Left forelimb (tissue), 1 donor: ENCODE measurements around the gene DPP7.
"Not testable (repeated sequence)": the region's sequence is repeated elsewhere in the genome, so short reads cannot be mapped to it uniquely, and the experiment has no call there.

Source experiments
- DNase-seq: peaks from one replicate; pipeline ENCODE4 v3.0.0-alpha.2; 2018; ENCODE audit warnings: low spot score

Gene DPP7

DNA sequence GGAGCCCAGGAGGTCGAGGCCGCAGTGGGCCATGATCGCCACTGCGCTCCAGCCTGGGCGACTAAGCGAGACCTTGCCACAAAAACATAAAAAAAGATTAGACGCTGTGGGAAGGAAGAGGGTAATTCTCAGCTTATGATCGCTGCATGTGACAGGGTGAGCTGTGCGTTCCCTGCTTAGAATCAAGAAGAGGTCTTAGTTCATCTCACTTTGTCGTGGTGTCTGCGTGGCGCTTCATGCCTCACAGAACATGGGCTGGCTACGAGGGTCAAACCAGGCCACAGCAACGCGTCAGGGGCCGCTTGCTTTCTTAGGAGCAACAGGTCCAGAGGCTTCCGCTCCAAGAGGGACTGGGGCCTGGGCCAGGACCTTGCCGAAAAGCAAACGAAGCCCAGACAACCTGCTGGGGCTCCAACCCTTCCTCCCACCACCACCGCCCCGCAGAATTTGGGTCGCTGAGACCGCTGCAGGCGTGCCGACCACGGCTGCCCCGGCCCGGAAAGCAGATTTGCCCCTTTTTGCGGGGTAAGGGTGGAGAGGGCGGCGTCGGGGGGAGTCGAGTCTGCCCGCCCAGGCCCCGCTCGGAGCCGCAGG is 14.4 kb upstream of the DPP7 start:
- no peak for DNase-seq

DNA sequence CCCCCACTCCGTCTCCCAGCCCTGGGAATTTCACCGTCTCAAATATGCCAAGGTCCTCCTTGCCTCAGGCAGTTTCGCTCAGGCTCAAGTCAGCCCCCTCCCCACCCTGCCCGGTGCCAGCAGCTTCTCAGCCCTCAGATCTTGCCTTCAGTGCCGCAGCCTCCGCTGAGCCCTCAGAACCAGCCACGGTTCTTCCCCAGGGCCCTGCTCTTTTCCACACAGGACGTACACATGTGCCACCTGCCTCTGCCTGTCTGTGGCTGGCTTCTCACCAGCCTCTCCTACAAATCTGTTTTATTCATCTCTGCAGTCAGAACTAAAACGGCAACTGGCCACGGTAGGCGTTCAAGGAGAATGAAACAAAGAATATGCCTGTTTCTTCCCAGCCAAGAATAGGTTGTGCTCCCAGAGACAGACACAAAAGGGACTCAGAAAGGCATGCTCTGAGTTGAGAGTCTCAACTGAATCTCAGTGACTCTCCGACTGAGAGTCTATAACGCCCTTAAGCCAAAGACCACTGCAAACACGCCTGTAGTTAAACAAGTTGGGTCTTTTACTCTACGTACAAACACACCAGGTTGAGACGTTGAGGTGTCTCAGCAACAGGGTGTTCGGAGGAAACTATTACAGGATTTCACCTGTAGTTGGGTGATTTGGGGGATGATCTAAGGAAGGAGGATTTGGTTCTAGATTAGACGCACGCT is 13.8 kb upstream of the DPP7 start:
- DNase-seq, result no peak

DNA sequence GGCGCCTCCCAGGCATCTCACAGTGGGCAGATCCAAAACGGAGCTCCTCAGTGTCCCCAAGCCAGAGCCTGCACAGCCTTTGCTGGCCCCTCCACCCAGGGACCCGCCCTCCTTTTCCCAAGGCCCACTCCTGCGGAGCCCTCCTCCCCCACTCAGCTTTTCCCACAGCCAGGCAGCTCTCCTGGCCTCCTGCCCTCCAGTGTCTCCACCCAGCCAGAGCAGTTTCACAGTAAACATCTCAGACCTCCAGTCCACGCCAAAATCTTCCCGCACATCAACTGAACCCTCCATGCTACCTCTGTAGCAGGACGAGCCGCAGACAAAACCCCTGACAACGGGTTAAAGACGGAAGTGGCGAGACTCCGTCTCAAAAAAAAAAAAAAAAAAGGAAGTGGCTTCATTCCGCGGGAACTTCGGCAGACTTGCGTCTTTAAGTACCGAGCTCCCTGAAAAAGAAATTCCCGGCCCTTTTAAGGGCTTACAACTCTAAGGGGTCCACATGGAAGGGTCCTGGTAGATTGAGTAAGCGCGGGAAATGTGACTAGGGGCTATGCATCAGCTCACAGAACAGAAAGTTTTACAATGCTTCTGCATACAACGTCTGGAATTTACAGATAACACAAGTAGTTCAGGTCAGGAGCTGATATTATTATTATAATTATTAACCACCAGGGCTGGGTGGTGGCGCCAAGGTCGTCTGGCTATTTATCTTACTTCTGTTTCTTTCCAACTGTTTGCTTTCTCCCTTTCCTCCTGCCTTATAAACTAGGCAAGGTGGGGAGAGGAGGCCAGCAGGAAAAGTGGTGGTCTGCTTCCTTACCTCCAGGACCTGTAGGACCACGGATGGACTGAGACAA is 13.0 kb upstream of the DPP7 start:
- DNase-seq, result no peak

DNA sequence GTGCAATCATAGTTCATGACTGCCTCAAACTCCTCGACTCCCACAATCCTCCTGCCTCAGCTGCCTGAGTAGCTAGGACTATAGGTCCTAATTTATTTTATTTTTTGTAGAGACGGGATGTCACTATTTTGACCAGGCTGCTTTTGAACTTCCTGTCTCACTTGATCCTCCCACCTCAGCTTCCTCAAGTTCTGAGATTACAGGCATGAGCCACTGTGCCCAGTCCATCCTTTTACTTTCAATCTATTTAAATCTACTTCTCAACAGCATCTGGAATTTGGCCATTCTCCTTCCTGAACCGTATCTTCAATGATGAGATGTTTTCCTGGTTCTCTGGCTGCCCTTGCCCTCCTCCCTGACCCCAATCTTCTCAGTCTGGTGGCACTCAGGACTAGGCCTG is 12.3 kb upstream of the DPP7 start:
- no peak for DNase-seq

DNA sequence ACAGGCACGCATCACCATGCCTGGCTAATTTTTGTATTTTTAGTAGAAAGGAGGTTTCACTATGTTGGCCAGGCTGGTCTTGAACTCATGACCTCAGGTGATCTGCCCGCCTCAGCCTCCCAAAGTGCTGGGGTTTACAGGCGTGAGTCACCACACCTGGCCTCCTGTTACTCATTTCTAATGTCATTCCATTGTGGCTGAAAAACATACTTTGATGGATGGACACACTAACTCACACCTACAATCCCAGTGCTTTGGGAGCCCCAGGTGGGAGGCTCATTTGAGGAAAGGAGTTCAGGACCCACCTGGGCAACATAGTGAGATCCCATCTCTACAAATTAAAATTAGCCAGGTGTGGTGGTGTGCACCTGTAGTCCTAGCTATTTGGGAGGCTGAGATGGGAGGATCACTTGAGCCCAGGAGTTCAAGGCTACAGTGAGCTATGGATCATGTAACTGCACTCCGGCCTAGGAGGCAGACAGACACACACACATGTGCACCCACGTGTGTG is 9.5 kb upstream of the DPP7 start:
- DNase-seq, result not testable (repeated sequence)

DNA sequence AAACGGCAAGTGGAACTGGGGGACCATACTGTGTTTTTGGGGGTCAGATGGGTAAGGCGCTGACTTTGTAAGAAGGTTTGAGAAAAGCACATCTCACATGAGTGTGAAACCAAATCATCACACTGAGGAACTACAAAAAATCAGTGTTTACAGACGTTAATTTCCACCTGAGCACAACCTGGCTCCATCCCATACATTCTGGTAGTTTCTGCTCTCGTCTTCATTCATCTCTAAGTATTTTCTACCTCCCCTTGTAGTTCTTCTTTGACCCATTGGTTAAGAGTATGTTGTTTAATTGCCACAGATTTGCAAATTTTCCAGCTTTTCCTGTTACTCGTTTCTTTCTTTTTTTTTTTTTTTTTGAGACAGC is 8.9 kb upstream of the DPP7 start:
- DNase-seq, result no peak

DNA sequence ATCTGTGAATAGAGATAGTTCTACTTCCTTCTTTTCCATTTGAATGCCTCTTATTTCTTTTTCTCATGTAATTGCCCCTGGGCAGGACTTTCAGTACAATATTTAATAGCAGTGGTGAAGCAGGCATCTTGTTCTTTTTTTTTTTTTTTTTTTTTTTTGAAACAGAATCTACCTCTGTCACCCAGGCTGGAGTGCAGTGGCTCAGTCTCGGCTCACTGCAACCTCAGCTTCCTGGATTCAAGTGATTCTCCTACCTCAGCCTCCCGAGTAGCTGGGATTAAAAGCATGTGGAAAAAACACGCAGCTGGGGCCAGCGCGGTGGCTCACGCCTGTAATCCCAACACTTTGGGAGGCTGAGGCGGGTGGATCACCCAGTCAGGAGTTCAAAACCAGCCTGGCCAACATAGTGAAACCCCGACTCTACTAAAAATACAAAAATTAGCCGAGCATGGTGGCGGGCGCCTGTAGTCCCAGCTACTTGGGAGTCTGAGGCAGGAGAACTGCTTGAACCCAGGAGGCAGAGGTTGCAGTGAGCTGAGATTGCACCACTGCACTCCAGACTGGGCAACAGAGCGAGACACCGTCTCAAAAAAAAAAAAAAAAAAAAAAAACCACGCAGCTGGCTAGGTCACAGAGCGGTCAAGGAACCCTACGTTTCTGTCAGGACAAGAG is 8.4 kb upstream of the DPP7 start:
- not testable (repeated sequence) for DNase-seq

DNA sequence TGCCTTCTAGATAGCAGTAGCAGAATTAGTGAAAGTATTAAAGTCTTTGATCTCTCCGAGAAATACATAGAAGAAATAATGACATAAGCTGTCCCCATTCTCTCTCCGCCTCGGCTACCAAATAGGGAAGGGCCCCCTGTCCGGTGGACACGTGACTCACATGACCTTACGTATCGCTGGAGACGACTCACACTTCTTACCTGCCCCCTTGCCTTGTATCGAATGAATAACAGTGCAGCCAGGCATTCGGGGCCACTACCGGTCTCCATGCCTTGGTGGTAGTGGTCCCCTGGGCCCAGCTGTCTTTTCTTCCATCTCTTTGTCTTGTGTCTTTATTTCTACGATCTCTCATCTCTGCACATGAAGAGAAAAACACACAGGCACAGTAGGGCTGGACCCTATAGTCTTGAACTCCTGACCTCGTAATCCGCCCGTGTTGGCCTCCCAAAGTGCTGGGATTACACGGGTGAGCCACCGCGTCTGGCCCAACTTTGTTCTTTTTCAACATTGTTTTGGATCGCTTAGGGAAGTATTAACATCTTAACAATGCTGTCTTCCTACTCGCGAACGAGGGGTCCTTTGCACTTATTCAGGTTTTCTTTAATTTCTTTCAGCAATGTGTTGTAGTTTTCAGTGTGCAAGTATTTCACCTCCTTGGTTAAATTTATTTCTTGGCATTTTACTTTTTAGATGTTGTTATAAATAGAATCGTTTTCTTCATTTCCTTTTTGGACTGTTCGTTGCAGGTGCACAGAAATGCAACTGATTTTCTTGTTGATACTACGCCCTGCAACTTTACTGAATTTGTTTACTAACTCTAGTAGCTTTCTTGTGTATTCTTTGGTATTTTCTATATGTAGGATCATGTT is 7.6 kb upstream of the DPP7 start:
- not testable (repeated sequence) for DNase-seq

DNA sequence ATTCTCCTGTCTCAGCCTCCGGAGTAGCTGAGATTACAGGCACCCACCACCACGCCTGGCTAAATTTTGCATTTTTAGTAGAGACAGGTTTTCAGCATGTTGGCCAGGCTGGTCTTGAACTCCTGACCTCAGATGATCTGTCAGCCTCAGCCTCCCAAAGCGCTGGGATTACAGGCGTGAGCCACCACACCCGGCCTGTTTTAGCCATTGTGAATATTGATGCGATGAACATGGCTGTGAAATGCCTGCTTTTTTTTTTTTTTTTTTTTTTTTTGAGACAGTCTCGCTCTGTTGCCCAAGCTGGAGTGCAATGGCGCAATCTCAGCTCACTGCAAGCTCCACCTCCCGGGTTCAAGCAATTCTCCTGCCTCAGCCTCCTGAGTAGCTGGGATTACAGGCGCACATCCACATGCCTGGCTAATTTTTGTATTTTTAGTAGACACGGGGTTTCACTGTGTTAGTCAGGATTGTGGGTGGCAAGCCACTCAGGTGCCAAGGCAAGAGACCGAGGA is 3.6 kb upstream of the DPP7 start:
- not testable (repeated sequence) for DNase-seq

DNA sequence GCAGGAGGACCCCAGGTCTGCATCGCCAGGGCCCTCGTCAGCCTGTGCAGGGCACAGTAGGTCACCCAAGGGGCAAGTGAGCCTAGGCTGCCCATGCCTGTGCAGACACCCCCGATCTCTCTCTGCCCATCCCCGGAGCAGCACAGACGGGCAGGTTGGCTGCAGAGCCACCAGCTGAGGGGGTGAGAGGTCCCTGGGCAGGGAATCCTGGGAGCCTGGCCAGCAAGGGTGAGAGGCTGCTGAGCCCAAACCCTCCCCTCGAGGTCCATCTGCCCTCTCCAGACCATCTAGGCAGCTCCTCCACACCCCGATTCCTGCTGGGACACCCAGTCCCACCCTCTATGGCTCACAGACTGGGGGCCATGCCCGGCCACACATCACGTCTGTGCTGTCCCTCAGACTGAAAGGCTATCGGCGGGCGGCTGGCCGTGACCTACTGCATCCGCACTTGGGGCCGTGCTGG is 2.8 kb upstream of the DPP7 start:
- DNase-seq, result no peak

DNA sequence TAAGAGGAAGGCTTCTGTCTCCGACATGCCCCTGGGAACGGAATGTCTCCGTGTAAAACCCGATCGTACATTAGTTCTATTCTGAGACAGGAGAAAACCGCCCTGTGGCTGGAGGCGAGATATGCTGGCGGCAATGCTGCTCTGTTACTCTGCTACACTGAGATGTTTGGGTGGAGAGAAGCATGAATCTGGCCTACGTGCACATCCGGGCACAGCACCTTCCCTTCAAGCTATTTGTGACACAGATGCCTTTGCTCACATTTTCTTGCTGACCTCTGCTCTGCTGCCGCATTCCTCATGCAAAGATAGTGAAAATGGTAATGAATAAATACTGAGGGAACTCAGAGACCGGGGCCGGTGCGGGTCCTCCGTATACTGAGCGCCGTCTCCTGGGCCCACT is 2.2 kb upstream of the DPP7 start:
- DNase-seq, result no peak

DNA sequence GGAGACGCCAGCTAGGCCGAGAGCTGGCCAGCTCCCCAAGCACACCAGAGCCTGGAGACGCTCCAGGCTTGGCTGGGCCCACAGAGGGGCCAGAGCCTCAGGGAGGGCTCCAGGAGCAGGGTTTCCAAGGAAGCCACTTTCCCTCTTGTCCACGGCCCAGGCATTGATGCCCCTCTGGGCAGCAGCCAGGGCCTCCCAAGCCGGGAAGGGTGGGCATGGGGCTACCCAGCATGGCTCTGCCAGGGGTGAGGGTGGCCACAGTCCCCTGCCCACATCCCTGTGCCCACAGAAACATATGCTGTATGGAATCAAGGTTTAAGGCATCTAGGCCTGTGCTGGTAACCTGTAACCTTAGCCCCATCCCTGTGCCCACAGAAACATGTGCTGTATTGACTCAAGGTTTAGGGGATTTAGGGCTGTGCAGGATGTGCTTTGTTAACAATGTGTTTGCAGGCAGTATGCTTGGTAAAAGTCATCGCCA is 1.5 kb upstream of the DPP7 start:
- DNase-seq, result no peak

DNA sequence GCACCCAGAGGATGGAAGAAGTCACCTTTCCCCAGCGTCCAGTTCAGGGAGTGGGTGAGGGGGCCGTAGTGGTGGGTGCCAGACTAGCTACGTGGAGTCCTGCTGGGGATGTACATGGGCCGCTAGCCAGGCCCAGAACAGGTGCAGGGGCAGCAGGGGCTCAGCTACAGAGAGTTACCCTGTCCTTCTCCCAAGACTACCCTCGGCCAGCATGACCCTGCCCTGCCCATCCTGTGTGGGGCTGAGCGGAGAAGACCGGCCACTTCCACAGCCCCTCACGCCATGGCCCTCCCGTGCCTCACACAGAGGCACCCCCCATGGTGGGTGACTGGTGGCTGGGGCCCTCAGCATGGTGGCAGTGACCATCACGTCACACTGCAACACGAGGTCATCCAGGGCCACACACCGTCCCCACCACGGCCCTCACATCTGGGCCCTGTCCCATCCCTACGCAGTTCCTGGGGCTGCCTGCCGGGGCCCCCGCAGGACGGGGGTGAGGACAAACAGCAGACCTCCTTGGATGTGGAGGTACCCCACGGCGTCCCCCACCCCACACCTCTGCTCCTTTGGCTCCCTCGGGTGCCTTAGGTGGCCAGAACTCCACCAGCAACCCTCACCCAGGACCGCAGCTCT is 977 bp upstream of the DPP7 start:
- DNase-seq, result no peak

DNA sequence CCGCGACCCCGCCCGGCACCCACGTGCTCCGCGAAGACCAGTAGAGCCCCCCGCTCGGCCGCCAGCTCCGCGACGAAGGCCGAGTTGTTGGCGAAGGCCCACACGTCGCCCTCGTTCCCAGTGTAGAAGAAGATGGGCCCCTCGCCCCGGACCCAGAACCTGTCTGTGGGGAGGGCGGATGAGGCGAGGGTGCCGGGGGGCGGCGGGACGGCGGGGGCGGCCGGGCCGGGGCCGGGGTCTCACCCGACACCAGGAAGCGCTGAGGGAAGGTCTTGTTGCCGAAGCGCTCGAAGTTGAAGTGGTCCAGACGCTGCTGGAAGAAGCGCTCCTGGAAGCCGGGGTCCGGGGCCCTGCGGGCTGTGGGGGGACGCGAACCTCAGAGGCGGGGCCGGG is 317 bp downstream of the DPP7 start:
- no peak for DNase-seq

DNA sequence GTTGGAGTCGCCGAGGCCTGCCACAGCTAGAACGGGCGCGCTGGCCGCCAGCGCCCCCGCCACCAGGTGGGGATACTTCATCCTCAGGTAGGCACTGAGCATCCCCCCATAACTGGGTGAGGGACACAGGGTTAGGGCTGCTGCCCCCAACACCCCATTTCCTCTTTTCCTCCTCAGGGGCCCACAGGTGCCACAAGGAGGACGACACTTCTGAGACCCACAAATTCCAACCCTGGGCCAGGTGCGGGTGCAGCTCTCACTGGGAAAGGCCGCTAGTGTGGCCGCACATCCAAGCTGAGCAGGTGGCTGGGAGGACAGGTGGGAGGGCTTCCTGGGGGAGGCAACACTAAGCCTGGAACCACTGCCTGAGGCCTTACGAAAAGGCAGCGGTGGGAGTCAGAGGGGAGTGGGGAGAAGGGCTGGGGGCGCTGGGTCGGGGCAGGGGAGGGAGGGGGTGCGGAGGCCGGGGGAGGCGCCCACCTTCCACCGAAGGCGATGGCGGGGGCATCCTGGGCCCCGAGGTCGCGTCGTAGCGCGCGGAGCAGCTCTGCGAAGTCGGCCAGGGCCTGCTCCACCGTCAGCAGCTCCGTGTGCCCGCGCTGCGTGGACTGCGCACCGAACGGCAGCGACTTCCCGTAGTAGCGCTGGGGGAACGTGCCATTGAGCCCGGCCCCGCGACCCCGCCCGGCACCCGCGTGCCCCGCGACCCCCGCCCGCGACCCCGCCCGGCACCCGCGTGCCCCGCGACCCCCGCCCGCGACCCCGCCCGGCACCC is 961 bp downstream of the DPP7 start:
- DNase-seq, result no peak

DNA sequence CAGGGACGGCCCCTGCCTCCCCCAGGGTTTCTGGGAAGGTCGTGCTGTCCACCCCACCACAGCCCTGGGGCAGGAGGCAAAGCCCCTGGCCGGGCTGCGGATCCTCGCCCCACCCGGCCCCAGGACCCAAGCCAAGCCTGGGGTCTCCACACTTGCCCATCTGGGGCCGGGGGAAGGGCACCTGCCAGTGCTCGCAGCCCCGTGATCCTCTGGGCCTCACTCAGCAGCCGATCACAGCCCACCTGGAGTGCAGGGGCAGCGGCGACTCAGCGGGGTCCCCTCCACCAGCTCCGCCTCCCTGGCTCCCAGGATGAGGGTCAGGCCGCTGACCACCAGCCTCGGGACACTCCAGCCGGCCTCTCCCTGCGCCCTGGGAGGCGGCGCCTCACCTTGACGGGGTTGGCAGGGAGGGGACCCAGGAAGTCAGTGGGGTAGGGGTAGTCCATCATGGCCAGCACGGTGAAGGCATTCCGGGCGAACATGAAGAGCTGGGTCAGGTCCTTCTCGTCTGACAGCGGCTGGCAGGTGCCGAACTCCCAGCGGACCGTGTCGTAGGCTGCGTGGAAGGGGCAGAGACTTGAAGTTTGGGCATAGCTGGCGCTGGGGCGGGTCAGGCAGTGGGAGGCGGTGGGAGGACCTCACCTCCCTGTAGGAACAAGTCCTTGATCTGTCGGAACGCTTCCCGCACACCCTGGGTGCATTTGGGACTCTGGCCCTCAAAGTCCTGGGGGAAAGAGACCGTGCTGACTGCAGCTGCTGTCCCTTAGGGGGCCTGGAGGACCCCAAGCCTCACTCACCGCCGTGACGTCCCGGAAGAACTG is 1.8 kb downstream of the DPP7 start:
- DNase-seq, result no peak

DNA sequence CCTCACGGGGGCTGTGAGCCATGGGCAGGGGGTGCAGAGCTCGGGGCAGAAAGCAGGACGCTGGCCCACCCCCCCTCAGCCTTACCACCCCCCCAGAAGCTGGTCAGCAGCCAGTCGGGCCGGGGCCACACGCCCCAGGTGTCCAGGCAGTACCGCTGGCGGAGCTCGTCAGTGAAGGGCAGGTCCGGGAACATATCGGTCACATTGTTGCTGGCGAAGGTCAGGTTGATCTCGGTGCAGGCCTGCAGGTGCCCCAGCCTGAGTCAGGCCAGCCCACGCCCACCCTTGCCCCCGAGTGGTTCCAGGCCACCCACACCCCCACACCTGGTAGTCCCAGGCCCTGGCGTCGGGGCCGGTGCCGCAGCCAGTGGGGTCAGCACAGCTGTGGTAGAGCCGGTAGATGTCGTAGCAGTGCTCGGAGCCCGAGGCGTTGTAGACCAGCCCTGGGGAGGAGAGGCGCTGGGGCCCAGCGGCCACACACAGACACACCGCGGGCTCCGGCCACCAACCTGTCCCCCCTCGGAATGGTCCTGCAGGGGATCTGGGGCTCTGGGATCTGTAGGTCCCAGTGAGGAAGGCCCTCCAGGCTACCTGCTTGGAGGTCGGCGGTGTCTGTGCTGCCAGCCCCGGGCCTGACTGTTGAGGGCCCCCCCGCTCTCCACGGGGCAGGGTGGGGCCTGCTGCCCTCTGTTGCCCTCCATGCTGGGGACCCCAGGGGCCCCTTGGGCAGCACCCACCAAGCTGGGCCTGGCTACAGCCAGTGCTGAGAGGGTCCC is 2.6 kb downstream of the DPP7 start:
- no peak for DNase-seq
